Mesothelial cell of epicardium (in vitro differentiated cells): ENCODE results near the gene CYP4F2. TPM values are rescaled to one million over a fixed set of nuclear protein-coding genes. Genes with fewer than 3 reads are reported as not detected.

Experiments used
- DNase-seq, 2 experiments: peaks; one replicate each; pipeline ENCODE4 v3.0.0; 2021; ENCODE audit warnings: low spot score in 2 of 2; ENCODE audit not compliant: unreplicated experiment in 2 of 2
- H3K27ac Mint-ChIP-seq: 2 replicates; pipeline ENCODE4 v1.8.0; 2021; ENCODE audit warnings: mixed read lengths
- H3K27me3 Mint-ChIP-seq: 2 replicates; pipeline ENCODE4 v1.8.0; 2021; ENCODE audit warnings: low read depth, mixed read lengths
- H3K36me3 Mint-ChIP-seq: 2 replicates; pipeline ENCODE4 v1.8.0; 2021; ENCODE audit warnings: mixed read lengths
- H3K4me1 Mint-ChIP-seq: 2 replicates; pipeline ENCODE4 v1.8.0; 2021; ENCODE audit warnings: mixed read lengths
- H3K4me3 Mint-ChIP-seq: 2 replicates; pipeline ENCODE4 v1.8.0; 2021; ENCODE audit warnings: mild to moderate bottlenecking, moderate library complexity, mixed read lengths
- H3K9me3 Mint-ChIP-seq: 2 replicates; pipeline ENCODE4 v1.8.0; 2021; ENCODE audit warnings: mixed read lengths
- total RNA-seq: library from RNA; stranded (reverse); gene quantifications from 3 replicates; pipeline ENCODE4 v1.2.1, GENCODE V29; 2021
- TF ChIP-seq, protein P1 (sequence below): fragments of 200-600 bp; sonication (generic); IDR thresholded peaks from one replicate; pipeline ENCODE4 v1.5.0; 2021; ENCODE audit warnings: antibody characterized with exemption; ENCODE audit not compliant: unreplicated experiment

CYP4F2 gene
- total RNA-seq, 1 donor from 2014 or later = not detected

DNA sequence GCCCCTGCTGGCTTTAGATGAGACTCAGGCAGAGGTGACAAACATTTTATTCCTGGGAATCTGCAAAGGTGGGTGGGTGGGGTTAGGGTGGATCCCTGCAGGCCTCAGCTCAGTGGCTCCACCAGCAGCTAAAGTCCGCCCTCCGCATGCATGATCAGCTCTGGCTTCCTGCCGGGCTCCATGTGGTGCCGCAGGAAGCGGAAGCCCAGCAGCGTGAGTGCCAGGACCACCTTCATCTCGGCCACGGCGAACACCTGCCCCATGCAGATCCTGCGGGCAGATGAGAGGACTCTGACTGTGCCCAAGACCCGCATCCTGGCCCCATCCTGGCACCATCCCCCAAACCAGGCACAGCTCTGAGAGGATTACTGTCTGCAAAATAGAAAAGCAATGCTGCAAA is 26.3 kb downstream of the CYP4F2 start:
- peaks cover 50% of the 10 kb centered on the region for H3K9me3 Mint-ChIP-seq
- no peaks in the 10 kb centered on the region for H3K4me1 Mint-ChIP-seq
- no peak overlapping the region for H3K4me3 Mint-ChIP-seq
- peaks cover 4% of the 10 kb centered on the region for H3K36me3 Mint-ChIP-seq
- TF ChIP-seq, protein P1, sequence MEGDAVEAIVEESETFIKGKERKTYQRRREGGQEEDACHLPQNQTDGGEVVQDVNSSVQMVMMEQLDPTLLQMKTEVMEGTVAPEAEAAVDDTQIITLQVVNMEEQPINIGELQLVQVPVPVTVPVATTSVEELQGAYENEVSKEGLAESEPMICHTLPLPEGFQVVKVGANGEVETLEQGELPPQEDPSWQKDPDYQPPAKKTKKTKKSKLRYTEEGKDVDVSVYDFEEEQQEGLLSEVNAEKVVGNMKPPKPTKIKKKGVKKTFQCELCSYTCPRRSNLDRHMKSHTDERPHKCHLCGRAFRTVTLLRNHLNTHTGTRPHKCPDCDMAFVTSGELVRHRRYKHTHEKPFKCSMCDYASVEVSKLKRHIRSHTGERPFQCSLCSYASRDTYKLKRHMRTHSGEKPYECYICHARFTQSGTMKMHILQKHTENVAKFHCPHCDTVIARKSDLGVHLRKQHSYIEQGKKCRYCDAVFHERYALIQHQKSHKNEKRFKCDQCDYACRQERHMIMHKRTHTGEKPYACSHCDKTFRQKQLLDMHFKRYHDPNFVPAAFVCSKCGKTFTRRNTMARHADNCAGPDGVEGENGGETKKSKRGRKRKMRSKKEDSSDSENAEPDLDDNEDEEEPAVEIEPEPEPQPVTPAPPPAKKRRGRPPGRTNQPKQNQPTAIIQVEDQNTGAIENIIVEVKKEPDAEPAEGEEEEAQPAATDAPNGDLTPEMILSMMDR = no peak
- H3K27ac Mint-ChIP-seq = no peak overlapping the region
- no peak for DNase-seq
- H3K27me3 Mint-ChIP-seq = no peaks in the 10 kb centered on the region

DNA sequence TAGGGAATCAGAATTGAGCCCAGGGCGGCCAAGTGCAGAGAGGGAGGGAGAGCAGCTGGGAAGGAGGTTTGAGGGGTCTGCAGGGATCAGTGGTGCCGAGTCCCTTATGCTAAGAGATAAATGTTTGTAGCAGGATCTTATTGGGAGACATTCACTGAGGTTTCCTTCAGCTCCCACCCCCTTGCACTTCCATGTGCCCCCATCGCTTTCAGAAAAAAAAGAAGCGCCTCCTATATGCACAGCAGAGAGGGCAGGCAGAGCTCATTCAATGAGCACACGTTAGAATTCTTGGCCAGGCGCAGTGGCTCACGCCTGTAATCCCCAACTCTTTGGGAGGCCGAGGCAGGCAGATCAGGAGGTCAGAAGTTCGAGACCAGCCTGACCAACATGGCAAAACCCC is 28.0 kb downstream of the CYP4F2 start:
- Mint-ChIP-seq H3K27me3 (no peaks in the 10 kb centered on the region), H3K9me3 (peaks cover 51% of the 10 kb centered on the region), H3K4me1 (no peaks in the 10 kb centered on the region), H3K4me3 (no peak overlapping the region), H3K36me3 (peaks cover 4% of the 10 kb centered on the region), H3K27ac (no peak overlapping the region)
- TF ChIP-seq, protein P1 = no peak
- no peak for DNase-seq

DNA sequence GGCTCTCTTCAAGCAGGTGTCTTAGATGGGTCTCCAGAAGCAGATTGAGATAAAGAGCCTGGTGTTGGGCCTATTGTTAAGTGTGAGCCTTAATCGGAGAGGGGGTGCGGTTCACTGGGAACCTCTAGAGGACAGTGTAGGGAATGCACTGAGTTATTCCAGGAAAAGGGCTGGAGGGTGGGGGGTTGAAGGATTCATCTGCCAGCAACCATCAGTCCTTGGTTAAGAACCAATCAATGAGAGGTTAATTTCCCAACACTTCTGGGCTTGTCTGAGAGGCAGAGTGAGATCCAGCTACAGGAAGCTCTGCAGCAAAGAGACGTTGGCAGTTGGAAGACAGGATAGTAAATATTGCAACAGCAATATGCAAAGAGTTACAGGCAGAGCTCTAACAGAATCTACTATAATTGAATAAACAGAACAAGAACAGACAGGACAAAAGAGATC is 28.7 kb downstream of the CYP4F2 start:
- Mint-ChIP-seq H3K9me3 (peaks cover 48% of the 10 kb centered on the region), H3K4me3 (no peak overlapping the region)
- DNase-seq = no peak

DNA sequence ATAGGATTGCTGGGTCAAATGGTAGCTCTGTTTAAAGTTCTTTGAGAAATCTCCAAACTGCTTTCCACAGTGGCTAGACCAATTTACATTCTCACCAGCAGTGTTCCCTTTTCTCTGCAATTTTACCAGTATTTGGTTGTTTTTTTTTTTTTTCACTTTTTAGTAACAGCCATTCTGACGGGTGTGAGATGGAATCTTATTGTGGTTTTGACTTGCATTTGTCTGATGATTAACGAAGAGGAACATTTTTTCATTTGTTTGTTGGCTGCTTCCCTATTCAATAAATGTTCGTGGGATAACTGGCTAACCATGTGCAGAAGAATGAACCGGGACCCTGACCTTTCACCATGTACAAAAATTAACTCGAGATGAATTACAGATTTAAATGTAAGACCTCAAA is 31.2 kb downstream of the CYP4F2 start:
- TF ChIP-seq, protein P1 = no peak
- peaks cover 6% of the 10 kb centered on the region for H3K36me3 Mint-ChIP-seq
- no peak for DNase-seq
- H3K9me3 Mint-ChIP-seq = peaks cover 41% of the 10 kb centered on the region
- no peaks in the 10 kb centered on the region for H3K4me1 Mint-ChIP-seq
- H3K27ac Mint-ChIP-seq = no peak overlapping the region
- H3K4me3 Mint-ChIP-seq = no peak overlapping the region
- H3K27me3 Mint-ChIP-seq = no peaks in the 10 kb centered on the region

More for the DNA sequence above, 28.7 kb downstream of the CYP4F2 start:
- TF ChIP-seq, protein P1 = no peak
- Mint-ChIP-seq H3K27me3 (no peaks in the 10 kb centered on the region), H3K27ac (no peak overlapping the region), H3K36me3 (peaks cover 6% of the 10 kb centered on the region), H3K4me1 (no peaks in the 10 kb centered on the region)

DNA sequence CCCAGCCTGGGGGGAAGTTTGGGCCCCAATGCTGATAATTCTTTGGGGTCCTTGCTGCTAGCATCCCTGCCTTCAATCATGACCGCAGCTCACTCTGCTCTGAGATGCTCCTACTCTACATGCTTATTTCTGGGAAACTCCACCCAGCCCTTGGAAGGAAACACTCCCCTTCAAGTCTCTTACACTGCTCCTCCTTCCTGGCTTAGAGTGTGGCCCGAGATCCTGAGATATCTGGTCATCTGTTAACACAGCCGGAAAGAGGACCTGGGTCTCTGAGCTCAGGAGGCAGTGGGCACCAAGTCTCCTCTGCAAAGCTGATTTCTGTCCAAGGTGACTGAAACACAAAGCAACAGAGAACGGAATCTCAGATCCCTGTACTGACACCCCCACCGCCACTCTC is 33.0 kb downstream of the CYP4F2 start:
- Mint-ChIP-seq H3K27me3 (no peaks in the 10 kb centered on the region), H3K36me3 (peaks cover 8% of the 10 kb centered on the region), H3K27ac (no peak overlapping the region), H3K9me3 (peaks cover 51% of the 10 kb centered on the region), H3K4me1 (no peaks in the 10 kb centered on the region), H3K4me3 (no peak overlapping the region)
- TF ChIP-seq, protein P1 = no peak
- no peak for DNase-seq

DNA sequence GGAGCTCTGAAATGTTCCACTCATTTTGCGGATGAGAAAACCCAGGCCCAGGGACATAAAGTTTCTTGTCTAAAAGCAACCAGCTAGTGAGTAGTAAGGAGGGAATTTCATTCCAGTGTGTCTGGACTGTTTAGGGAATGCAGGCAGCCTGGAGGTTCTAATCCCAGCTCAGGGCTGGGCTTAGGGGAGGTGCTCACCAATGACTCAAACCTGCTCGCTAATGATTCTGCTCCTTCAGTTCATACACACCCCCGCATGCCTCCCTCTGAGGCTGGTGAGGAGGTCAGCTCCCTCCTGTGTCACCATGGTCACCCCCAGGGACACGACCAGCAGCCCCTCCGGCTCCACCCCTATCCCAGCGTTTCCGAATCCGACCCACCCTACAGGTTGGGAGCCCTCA is 34.6 kb downstream of the CYP4F2 start:
- Mint-ChIP-seq H3K4me1 (no peaks in the 10 kb centered on the region), H3K9me3 (peaks cover 38% of the 10 kb centered on the region), H3K36me3 (peaks cover 7% of the 10 kb centered on the region), H3K27me3 (no peaks in the 10 kb centered on the region), H3K4me3 (no peak overlapping the region), H3K27ac (no peak overlapping the region)
- no peak for DNase-seq
- TF ChIP-seq, protein P1 = no peak
